Measurements from ENCODE around the gene SRCAP. TPM values are rescaled to one million over a fixed set of nuclear protein-coding genes. Genes with fewer than 3 reads are reported as not detected.

Gene SRCAP
- total RNA-seq, 4 donors from 2014 or later, result 50.4 to 109 (median 81.8) TPM

GRCh38 chr16:30660424-30661261 is 38.3 kb upstream of the SRCAP start:
- peak overlapping the region; percentile 95 to 99 (median 98) for H3K27ac ChIP-seq
- H3K4me3 ChIP-seq, result peak overlapping the region; percentile 74 to 99 (median 92)
- peaks cover 4 to 55% (median 28%) of the 10 kb centered on the region in 4 donors for H3K4me1 ChIP-seq
- peak; percentile 61 to 91 (median 90) for DNase-seq
- H3K9me3 ChIP-seq, result no peaks in the 10 kb centered on the region
- no peaks in the 10 kb centered on the region for H3K27me3 ChIP-seq
- H3K36me3 ChIP-seq, result peaks cover 0 to 57% (median 0%) of the 10 kb centered on the region in 3 donors
- TF ChIP-seq, protein P1, sequence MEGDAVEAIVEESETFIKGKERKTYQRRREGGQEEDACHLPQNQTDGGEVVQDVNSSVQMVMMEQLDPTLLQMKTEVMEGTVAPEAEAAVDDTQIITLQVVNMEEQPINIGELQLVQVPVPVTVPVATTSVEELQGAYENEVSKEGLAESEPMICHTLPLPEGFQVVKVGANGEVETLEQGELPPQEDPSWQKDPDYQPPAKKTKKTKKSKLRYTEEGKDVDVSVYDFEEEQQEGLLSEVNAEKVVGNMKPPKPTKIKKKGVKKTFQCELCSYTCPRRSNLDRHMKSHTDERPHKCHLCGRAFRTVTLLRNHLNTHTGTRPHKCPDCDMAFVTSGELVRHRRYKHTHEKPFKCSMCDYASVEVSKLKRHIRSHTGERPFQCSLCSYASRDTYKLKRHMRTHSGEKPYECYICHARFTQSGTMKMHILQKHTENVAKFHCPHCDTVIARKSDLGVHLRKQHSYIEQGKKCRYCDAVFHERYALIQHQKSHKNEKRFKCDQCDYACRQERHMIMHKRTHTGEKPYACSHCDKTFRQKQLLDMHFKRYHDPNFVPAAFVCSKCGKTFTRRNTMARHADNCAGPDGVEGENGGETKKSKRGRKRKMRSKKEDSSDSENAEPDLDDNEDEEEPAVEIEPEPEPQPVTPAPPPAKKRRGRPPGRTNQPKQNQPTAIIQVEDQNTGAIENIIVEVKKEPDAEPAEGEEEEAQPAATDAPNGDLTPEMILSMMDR (IDR thresholded peaks at IDR 0.05), result peak in 1 of 6 experiments; percentile 3
- TF ChIP-seq POLR2A (IDR thresholded peaks at IDR 0.05), result peak; percentile 96 to 97

- Histone ChIP-seq H3K4me1 (peaks cover 4 to 43% (median 22%) of the 10 kb centered on the region in 4 donors), H3K27me3 (no peaks in the 10 kb centered on the region), H3K27ac (no peak overlapping the region), H3K36me3 (peaks cover 0 to 63% (median 0%) of the 10 kb centered on the region in 3 donors), H3K9me3 (no peaks in the 10 kb centered on the region), H3K4me3 (no peak overlapping the region)
- no peak for DNase-seq
- TF ChIP-seq, protein P1 (IDR thresholded peaks at IDR 0.05), result no peak
- TF ChIP-seq POLR2A (IDR thresholded peaks at IDR 0.05), result no peak
Measured at GRCh38 chr16:30662449-30662848, 36.5 kb upstream of the SRCAP start.

- Histone ChIP-seq H3K36me3 (peaks cover 0 to 69% (median 0%) of the 10 kb centered on the region in 3 donors), H3K4me3 (no peak overlapping the region), H3K27me3 (no peaks in the 10 kb centered on the region), H3K27ac (no peak overlapping the region), H3K4me1 (peaks cover 4 to 41% (median 21%) of the 10 kb centered on the region in 4 donors), H3K9me3 (no peaks in the 10 kb centered on the region)
- DNase-seq, result no peak
- TF ChIP-seq, protein P1 (IDR thresholded peaks at IDR 0.05), result no peak
- TF ChIP-seq POLR2A (IDR thresholded peaks at IDR 0.05), result no peak
Measured at GRCh38 chr16:30663038-30663437, 35.9 kb upstream of the SRCAP start.

DNA sequence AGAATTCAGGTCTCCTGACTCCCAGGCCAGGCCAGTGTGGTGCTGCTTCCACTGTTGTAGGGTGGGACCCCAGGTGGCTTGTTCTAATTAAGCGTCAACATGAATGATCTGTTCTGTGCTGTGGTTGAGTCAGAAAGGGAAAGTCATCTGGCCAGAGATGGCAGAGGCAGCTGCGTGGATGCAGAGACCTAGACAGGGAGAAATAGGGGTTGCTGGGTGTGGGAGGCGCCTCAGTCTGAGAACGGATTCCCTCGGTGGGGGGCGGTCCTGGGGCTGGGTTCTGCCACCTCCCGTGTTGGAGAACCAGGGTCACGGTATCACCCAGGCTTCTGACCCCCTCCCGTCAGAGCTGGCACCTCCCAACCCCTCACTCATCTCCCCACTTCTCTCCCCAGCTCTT is 35.2 kb upstream of the SRCAP start:
- DNase-seq, result no peak
- H3K36me3 ChIP-seq, result peaks cover 0 to 76% (median 0%) of the 10 kb centered on the region in 3 donors
- no peak overlapping the region for H3K27ac ChIP-seq
- peaks cover 4 to 41% (median 21%) of the 10 kb centered on the region in 4 donors for H3K4me1 ChIP-seq
- H3K4me3 ChIP-seq, result no peak overlapping the region
- no peaks in the 10 kb centered on the region for H3K27me3 ChIP-seq
- no peaks in the 10 kb centered on the region for H3K9me3 ChIP-seq
- TF ChIP-seq POLR2A (IDR thresholded peaks at IDR 0.05), result no peak
- TF ChIP-seq, protein P1 (IDR thresholded peaks at IDR 0.05), result no peak

DNA sequence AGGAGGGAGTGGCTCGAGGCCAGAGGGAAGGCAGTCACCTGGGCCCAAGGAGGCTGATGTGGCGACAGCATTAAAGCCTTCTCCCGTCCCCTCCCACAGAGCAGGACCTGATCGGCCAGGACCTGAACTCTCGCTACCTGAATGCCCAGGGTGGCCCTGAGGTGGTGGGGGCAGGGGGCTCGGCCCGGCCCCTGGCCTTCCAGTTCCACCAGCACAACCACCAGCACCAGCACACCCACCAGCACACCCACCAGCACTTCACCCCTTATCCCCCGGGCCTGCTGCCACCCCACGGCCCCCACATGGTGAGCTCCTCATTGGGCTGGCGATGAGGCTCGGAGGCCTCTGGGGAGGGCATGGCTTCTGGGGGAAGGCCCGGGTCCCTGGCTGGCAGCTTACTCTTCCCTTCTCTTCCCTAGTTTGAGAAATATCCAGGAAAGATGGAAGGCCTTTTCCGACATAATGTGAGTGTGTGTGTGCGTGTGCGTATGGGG is 34.3 kb upstream of the SRCAP start:
- Histone ChIP-seq H3K4me3 (no peak overlapping the region), H3K4me1 (peaks cover 4 to 41% (median 21%) of the 10 kb centered on the region in 4 donors)

More for the DNA sequence above, 34.3 kb upstream of the SRCAP start:
- no peaks in the 10 kb centered on the region for H3K27me3 ChIP-seq
- no peak overlapping the region for H3K27ac ChIP-seq
- peaks cover 0 to 85% (median 0%) of the 10 kb centered on the region in 3 donors for H3K36me3 ChIP-seq
- DNase-seq, result no peak
- H3K9me3 ChIP-seq, result no peaks in the 10 kb centered on the region
- TF ChIP-seq, protein P1 (IDR thresholded peaks at IDR 0.05), result no peak
- no peak for TF ChIP-seq POLR2A (IDR thresholded peaks at IDR 0.05)
